K562 (cell line): ENCODE data around the gene CLTRN. TPM values are rescaled to one million over a fixed set of nuclear protein-coding genes. Genes with fewer than 3 reads are reported as not detected.

Experiments used
- ADNP ChIP-seq: fragments of 200-800 bp; sonication (Bioruptor generic); IDR thresholded peaks from 2 replicates; pipeline ENCODE4 v1.6.1; 2016; ENCODE audit warnings: missing genetic modification characterization, missing compliant biosample characterization
- AFF4 ChIP-seq: sonication (generic); formaldehyde crosslinking; IDR thresholded peaks from 2 replicates; pipeline ENCODE4 v1.8.0; 2023; ENCODE audit warnings: mild to moderate bottlenecking, missing genetic modification reagents
- CEBPG ChIP-seq, 3 experiments: fragments of 200-800 bp in 1 of 3; sonication (Bioruptor generic) in 1 of 3; sonication (generic) in 1 of 3; formaldehyde crosslinking in 1 of 3; IDR thresholded peaks in 2 of 3; conservative IDR thresholded peaks in 1 of 3; 2 replicates each; pipeline versions ENCODE4 v1.6.1 to v1.8.0; 2016 to 2022; ENCODE audit warnings: missing compliant biosample characterization in 2 of 3, missing genetic modification characterization in 2 of 3, mild to moderate bottlenecking in 1 of 3, missing genetic modification reagents in 1 of 3
- ETS1 ChIP-seq: conservative IDR thresholded peaks from 2 replicates; pipeline ENCODE4 v1.6.1; 2011; ENCODE audit warnings: low read depth, mild to moderate bottlenecking, low read length; ENCODE audit not compliant: control insufficient read depth
- ETS2 ChIP-seq: IDR thresholded peaks from 2 replicates; pipeline ENCODE4 v1.6.1; 2016; ENCODE audit warnings: borderline replicate concordance, missing genetic modification characterization, mild to moderate bottlenecking, moderate library complexity, missing compliant biosample characterization; ENCODE audit not compliant: poor library complexity, severe bottlenecking
- GTF2A2 ChIP-seq: IDR thresholded peaks from 2 replicates; pipeline ENCODE4 v1.6.1; 2016; ENCODE audit warnings: mild to moderate bottlenecking, missing genetic modification characterization, missing compliant biosample characterization
- HMGN3 ChIP-seq: IDR thresholded peaks from 2 replicates; pipeline ENCODE4 v1.6.1; 2011; ENCODE audit warnings: borderline replicate concordance, low read depth, mild to moderate bottlenecking, mixed read lengths, low read length; ENCODE audit not compliant: insufficient read length; ENCODE audit errors: extremely low read depth
- NFE2 ChIP-seq: IDR thresholded peaks from 2 replicates; pipeline ENCODE4 v1.6.1; 2014; ENCODE audit warnings: antibody characterized with exemption, low read depth
- NR3C1 ChIP-seq: sonication (generic); formaldehyde crosslinking; IDR thresholded peaks from 2 replicates; pipeline ENCODE4 v1.8.1; 2022; ENCODE audit warnings: missing genetic modification reagents
- POLR3G ChIP-seq: IDR thresholded peaks from 2 replicates; pipeline ENCODE4 v1.6.1; 2011; ENCODE audit not compliant: insufficient read length, insufficient replicate concordance; ENCODE audit errors: extremely low read depth
- SFPQ ChIP-seq: fragments of 200-400 bp; formaldehyde crosslinking; IDR thresholded peaks from 2 replicates; pipeline ENCODE4 v1.6.1; 2017; ENCODE audit warnings: mild to moderate bottlenecking, low read depth, low read length, moderate library complexity
- SMARCC2 ChIP-seq: fragments of 450-650 bp; IDR thresholded peaks from 2 replicates; pipeline ENCODE4 v1.6.1; 2017; ENCODE audit warnings: antibody characterized with exemption, moderate library complexity, mild to moderate bottlenecking, low read depth
- SUPT5H ChIP-seq: fragments of 450-650 bp; IDR thresholded peaks from 2 replicates; pipeline ENCODE4 v1.6.1; 2016
- ZNF217 ChIP-seq: sonication (generic); formaldehyde crosslinking; IDR thresholded peaks from 2 replicates; pipeline ENCODE4 v1.8.0; 2022; ENCODE audit warnings: mild to moderate bottlenecking, missing genetic modification reagents
- polyA plus RNA-seq, 8 experiments: library from polyadenylated mRNA; depleted of rRNA in 4 of 8; stranded (reverse) in 5 of 8; unstranded in 3 of 8; fragments of >200 nt; fragmentation: Nextera tagmentation in 2 of 8; fragmentation: Illumina TruSeq in 1 of 8; extraction: Ambion mirVana in 2 of 8; extraction: Trizol in 1 of 8; gene quantifications; 2 replicates each; pipeline versions ENCODE4 v1.2.1 to v1.2.3, GENCODE V29; 2011 to 2014; ENCODE audit warnings: inconsistent platforms in 1 of 8, missing spikeins in 1 of 8
- total RNA-seq, 7 experiments: library from RNA; depleted of rRNA in 6 of 7; stranded (reverse); fragments of >200 nt in 6 of 7; fragmentation: Illumina TruSeq in 2 of 7; extraction: Trizol in 2 of 7; gene quantifications; 2 replicates each; pipeline versions ENCODE4 v1.2.1 to v1.2.3, GENCODE V29; 2011 to 2021; ENCODE audit warnings: low replicate concordance in 1 of 7

The CLTRN gene
- total and polyA plus RNA-seq, 9 of the 15 experiments (the other 6 are each of a cell fraction or from before 2014, with no cell fraction given) = 0.11 to 0.36 (median 0.18) TPM; not detected in 2

- TF ChIP-seq ADNP (tag) = no peak
- no peak for TF ChIP-seq NR3C1 (CRISPR knock-in tag)
- TF ChIP-seq ETS1 = no peak
- no peak for TF ChIP-seq NFE2
- no peak for TF ChIP-seq GTF2A2 (tag)
- no peak for TF ChIP-seq POLR3G
- TF ChIP-seq SMARCC2 = no peak
- TF ChIP-seq SFPQ = no peak
- 0 out of 2 replicates have a peak, but pooled peaks have one; percentile 28 for TF ChIP-seq AFF4
- peak; percentile 95 for TF ChIP-seq SUPT5H
- TF ChIP-seq ZNF217 (CRISPR knock-in tag) = no peak
- no peak for TF ChIP-seq ETS2 (tag)
- no peak for TF ChIP-seq HMGN3
- TF ChIP-seq CEBPG (CRISPR knock-in tag; IDR thresholded peaks at IDR 0.05) = no peak
- TF ChIP-seq CEBPG (tag; conservative IDR thresholded peaks at IDR 0.05 in 1 of 2, IDR thresholded peaks at IDR 0.05 in 1 of 2) = no peak
These were observed 10.4 kb upstream of the CLTRN start (continued) for GRCh38 chrX:15674841-15675489.
